ENCODE data around the gene CNTN2.
A peak's percentile ranks its signal among the peaks of the same experiment; 100 is the strongest.

Gene CNTN2

DNA sequence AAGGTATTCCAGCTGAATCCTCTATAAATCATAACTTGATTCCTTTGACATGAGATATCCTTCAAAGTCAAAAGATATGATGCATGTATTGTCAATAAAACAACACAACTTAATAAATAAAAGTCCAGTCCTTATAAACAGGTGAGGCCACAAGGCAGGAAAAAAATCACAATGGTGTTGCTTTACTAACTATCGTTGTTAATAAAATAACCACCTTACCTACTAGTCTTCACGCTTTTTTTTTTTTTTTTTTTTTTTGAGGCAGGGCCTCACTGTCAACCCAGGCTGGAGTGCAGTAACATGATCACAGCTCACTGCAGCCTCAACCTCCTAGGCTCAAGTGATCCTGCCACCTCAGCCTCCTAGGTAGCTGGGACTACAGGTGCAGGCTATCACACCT is 41.3 kb downstream of the CNTN2 start, which contains the start of gene TMEM81:
TMEM81 (minus strand) TSS at position 101 of the 400 bp plus-strand sequence. CDS start 140 bp downstream, outside the sequence.
- no peak for TF ChIP-seq CTCF (conservative IDR thresholded peaks at IDR 0.05; ENCODE audit: low read depth, low read length)
- DNase-seq (ENCODE audit: low read depth): no peak
- H3K4me3 ChIP-seq (ENCODE audit: low read depth, low read length): no peak within 1 kb of the TSS

DNA sequence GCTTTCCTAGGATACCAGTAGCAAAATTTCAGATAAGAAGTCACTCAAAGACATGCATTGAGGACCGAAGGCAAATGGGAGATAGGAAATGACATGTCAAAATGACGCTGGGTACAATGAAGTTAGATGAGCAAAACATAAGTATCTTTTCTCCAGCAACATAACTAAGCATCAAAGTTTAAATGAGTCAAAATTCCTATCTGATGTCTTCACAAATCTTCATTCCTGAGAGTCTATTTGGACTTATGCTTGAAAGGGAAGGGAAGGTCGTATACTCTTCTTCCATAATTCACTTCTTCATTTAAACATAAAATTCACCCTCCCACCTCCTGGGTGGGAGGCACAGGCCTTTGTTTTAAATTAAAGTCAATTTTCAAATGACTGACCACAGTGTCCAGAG is 45.3 kb downstream of the CNTN2 start:
- no peak for TF ChIP-seq CTCF (conservative IDR thresholded peaks at IDR 0.05; ENCODE audit: low read depth, low read length)
- no peak overlapping the region for H3K4me3 ChIP-seq (ENCODE audit: low read depth, low read length)
- no peak for DNase-seq (ENCODE audit: low read depth)

DNA sequence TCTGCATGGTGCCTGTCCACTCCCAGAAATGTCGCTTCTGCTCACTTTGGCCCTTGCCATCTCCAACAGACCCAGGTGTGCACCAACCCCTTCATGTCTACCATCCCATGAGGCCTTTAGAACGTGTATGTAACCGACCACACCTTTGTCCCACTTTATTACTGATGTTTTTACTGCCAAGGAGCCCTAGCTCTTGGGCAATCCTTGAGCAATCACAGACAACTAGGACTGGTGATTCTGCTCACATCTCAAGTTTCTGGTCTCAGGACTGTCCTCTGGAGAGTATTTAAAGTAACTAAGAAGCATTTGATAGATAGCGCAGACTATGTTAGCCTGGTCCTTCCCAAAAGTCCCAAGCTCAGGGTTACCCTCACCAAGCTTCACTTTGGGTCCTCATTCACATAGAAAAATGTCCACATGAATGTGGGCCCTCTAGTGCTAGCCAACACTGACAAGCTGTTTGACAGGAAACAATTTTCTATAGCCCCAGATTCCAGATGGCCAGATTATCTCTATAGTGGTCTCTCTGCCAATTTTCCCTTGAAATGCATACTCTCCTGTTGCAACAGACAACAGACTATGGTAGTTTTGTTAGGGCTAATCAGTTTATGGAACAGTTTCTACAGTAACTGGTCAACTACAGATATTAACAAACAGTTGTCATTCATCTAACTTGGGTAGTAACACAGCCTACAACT is 48.2 kb downstream of the CNTN2 start:
- H3K4me3 ChIP-seq (ENCODE audit: low read depth, low read length): no peak overlapping the region
- peak; percentile 64 for DNase-seq (ENCODE audit: low read depth)
- no peak for TF ChIP-seq CTCF (conservative IDR thresholded peaks at IDR 0.05; ENCODE audit: low read depth, low read length)

GRCh38 chr1:205095422-205095821 is 52.4 kb downstream of the CNTN2 start:
- no peak overlapping the region for H3K4me3 ChIP-seq (ENCODE audit: low read depth, low read length)
- TF ChIP-seq CTCF (conservative IDR thresholded peaks at IDR 0.05; ENCODE audit: low read depth, low read length): no peak
- DNase-seq (ENCODE audit: low read depth): no peak

GRCh38 chr1:205098242-205098641 is 55.2 kb downstream of the CNTN2 start:
- no peak for DNase-seq (ENCODE audit: low read depth)
- no peak overlapping the region for H3K4me3 ChIP-seq (ENCODE audit: low read depth, low read length)
- TF ChIP-seq CTCF (conservative IDR thresholded peaks at IDR 0.05; ENCODE audit: low read depth, low read length): no peak

- TF ChIP-seq CTCF (conservative IDR thresholded peaks at IDR 0.05; ENCODE audit: low read depth, low read length): no peak
- no peak overlapping the region for H3K4me3 ChIP-seq (ENCODE audit: low read depth, low read length)
- no peak for DNase-seq (ENCODE audit: low read depth)
Observed at GRCh38 chr1:205102404-205102803, 59.4 kb downstream of the CNTN2 start.

GRCh38 chr1:205107327-205107726 is 64.3 kb downstream of the CNTN2 start:
- TF ChIP-seq CTCF (conservative IDR thresholded peaks at IDR 0.05; ENCODE audit: low read depth, low read length): no peak
- DNase-seq (ENCODE audit: low read depth): no peak
- no peak overlapping the region for H3K4me3 ChIP-seq (ENCODE audit: low read depth, low read length)
